CD4-positive, alpha-beta T cell (primary cell): ENCODE measurements around the gene HLA-DOB. TPM values are rescaled to one million over a fixed set of nuclear protein-coding genes. Genes with fewer than 3 reads are reported as not detected.
A peak's percentile ranks its signal among the peaks of the same experiment; 100 is the strongest.

Experiments
- ATAC-seq: fragments of 200-7000 bp; cut with Tn5 transposase; one replicate; pipeline ENCODE4 v1.10.0; 2022; ENCODE audit warnings: mild to moderate bottlenecking; ENCODE audit not compliant: poor library complexity
- CTCF ChIA-PET: fragments of 350-600 bp; sonication (Branson Sonifier 250); formaldehyde crosslinking; loops from one replicate; lab custom pipeline; 2021; ENCODE audit warnings: antibody characterized with exemption, inconsistent platforms; lab: Charles Lee
- POLR2A ChIA-PET: fragments of 350-600 bp; sonication (Branson Sonifier 250); formaldehyde crosslinking; loops from one replicate; lab custom pipeline; 2021; ENCODE audit warnings: antibody characterized with exemption, inconsistent platforms; lab: Charles Lee
- DNase-seq, 14 experiments: peaks; one replicate each; pipeline ENCODE4 v3.0.0-alpha.2; 2013 to 2020; ENCODE audit warnings: mixed read lengths in 2 of 14
- H3K27ac ChIP-seq, 2 donors: one replicate each; pipeline versions ENCODE4 v1.5.1 to v1.7.0; 2013; ENCODE audit warnings: low read length in 2 of 2, low read depth in 1 of 2, mild to moderate bottlenecking in 1 of 2
- H3K27me3 ChIP-seq, 2 experiments: 1 replicate in 1 of 2; 2 replicates in 1 of 2; pipeline versions ENCODE4 v1.6.1 to v1.7.0; 2013; ENCODE audit warnings: low read length in 2 of 2, control low read depth in 1 of 2, mild to moderate bottlenecking in 1 of 2, moderate library complexity in 1 of 2; ENCODE audit not compliant: insufficient read depth in 2 of 2, control insufficient read depth in 1 of 2
- H3K36me3 ChIP-seq: one replicate; pipeline ENCODE4 v1.6.1; 2013; ENCODE audit warnings: low read length, control low read depth; ENCODE audit not compliant: insufficient read depth
- H3K4me1 ChIP-seq: one replicate; pipeline ENCODE4 v1.6.1; 2013; ENCODE audit warnings: low read length, control low read depth; ENCODE audit not compliant: insufficient read depth
- H3K4me3 ChIP-seq: one replicate; pipeline ENCODE4 v1.5.1; 2013; ENCODE audit warnings: mild to moderate bottlenecking, low read length, moderate library complexity
- H3K9me3 ChIP-seq, 2 experiments: 1 replicate in 1 of 2; 2 replicates in 1 of 2; pipeline versions ENCODE4 v1.6.1 to v1.7.0; 2013; ENCODE audit warnings: low read length in 2 of 2, mild to moderate bottlenecking in 2 of 2, control low read depth in 1 of 2, moderate library complexity in 1 of 2; ENCODE audit not compliant: control insufficient read depth in 1 of 2, insufficient read depth in 1 of 2
- H3K27ac Mint-ChIP-seq: one replicate; pipeline ENCODE4 v1.8.0; 2020; ENCODE audit warnings: mixed read lengths
- H3K27me3 Mint-ChIP-seq: one replicate; pipeline ENCODE4 v1.8.0; 2021; ENCODE audit warnings: mixed read lengths
- H3K36me3 Mint-ChIP-seq: one replicate; pipeline ENCODE4 v1.8.0; 2021; ENCODE audit warnings: low read depth, mixed read lengths
- H3K4me1 Mint-ChIP-seq: one replicate; pipeline ENCODE4 v1.8.0; 2021; ENCODE audit warnings: low read depth, mixed read lengths
- H3K4me3 Mint-ChIP-seq: one replicate; pipeline ENCODE4 v1.8.0; 2020; ENCODE audit warnings: mild to moderate bottlenecking, mixed read lengths
- H3K9me3 Mint-ChIP-seq: one replicate; pipeline ENCODE4 v1.8.0; 2020; ENCODE audit warnings: mixed read lengths
- CTCF ChIP-seq: fragments of 200-600 bp; IDR thresholded peaks from one replicate; pipeline ENCODE4 v1.8.0; 2022; ENCODE audit warnings: antibody characterized with exemption, mild to moderate bottlenecking
- intact Hi-C, 2 experiments: fragments of 100-400 bp; cut with DNase I in 1 of 2; cut with micrococcal nuclease in 1 of 2; formaldehyde crosslinking; loops; one replicate each; pipeline versions ENCODE4 v1.15.1 to v1.9.0; 2023 to 2025; cut with DNase I, micrococcal nuclease
- total RNA-seq, 174 experiments: library from RNA in 2 of 174; stranded (reverse) in 2 of 174; gene quantifications; one replicate each; pipeline ENCODE4 v1.2.3 and lab custom pipeline; 2021 to 2026

Gene HLA-DOB
- total RNA-seq, 2 experiments from 2014 or later: 2.9 to 3.2 TPM

DNA sequence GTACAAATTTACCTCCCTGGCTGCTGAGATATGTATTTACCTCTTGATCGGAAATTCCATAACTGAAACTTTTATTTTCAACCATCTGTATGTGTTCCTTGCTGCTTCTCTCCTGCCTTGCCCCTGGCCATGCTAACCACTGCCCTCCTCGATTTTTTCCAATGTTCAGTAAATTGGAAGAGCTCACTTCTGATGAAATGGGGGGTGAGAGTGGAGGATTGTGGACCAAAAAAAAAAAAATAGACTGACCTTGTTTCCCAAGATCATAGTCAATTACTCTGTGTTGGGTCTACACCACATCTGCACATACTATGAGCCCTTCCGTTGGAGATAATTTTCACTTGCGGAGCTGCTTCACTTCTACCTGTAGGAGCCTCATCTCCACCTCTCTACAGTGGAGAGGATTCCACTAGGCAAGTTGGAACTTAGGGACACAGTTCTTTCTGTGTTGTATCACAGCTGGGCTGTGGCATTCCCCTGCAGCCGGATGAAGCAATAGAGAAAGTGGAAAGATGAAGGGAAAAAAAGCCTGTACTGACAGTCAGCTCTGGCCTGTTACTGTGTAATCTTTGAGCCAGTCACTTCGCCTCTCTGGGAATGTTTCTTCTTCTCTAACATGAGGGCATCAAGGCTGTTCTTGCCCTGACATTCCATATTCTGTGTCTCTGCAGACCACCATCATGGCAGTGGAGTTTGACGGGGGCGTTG, 38.8 kb upstream of the HLA-DOB start:
- H3K4me1 Mint-ChIP-seq: peaks cover 73% of the 10 kb centered on the region
- ChIA-PET POLR2A (interaction anchor here (2.4 to 9.3 kb wide), 4 partner anchors 8 to 114 kb away, joined by 11 to 901 read pairs (median 163); partner anchors contain the start of genes BRD2, PSMB8 and TAP2), CTCF (interaction anchor here (0.9 to 7.8 kb wide), 6 partner anchors 11 to 129 kb away, joined by 3 to 288 read pairs (median 36); partner anchors contain the start of genes PSMB8 and TAP2)
- intact Hi-C loops: loop anchor here in 1 of 2 experiments (10.0 kb wide), 1 partner anchor 731 kb away; the partner anchor contains the start of gene ATF6B
- Histone ChIP-seq H3K9me3 (no peaks in the 10 kb centered on the region), H3K36me3 (peaks cover 64% of the 10 kb centered on the region), H3K4me1 (peaks cover 60% of the 10 kb centered on the region), H3K27ac (peak overlapping the region in 1 of 2 donors; percentile 98), H3K4me3 (peak overlapping the region; percentile 94), H3K27me3 (no peaks in the 10 kb centered on the region)
- peak in 1 of 14 experiments; percentile 13 for DNase-seq
- H3K27me3 Mint-ChIP-seq: no peaks in the 10 kb centered on the region
- no peak for ATAC-seq
- peak overlapping the region; percentile 99 for H3K27ac Mint-ChIP-seq
- no peaks in the 10 kb centered on the region for H3K9me3 Mint-ChIP-seq
- peaks cover 93% of the 10 kb centered on the region for H3K36me3 Mint-ChIP-seq
- H3K4me3 Mint-ChIP-seq: peak overlapping the region; percentile 98
- TF ChIP-seq CTCF: no peak

DNA sequence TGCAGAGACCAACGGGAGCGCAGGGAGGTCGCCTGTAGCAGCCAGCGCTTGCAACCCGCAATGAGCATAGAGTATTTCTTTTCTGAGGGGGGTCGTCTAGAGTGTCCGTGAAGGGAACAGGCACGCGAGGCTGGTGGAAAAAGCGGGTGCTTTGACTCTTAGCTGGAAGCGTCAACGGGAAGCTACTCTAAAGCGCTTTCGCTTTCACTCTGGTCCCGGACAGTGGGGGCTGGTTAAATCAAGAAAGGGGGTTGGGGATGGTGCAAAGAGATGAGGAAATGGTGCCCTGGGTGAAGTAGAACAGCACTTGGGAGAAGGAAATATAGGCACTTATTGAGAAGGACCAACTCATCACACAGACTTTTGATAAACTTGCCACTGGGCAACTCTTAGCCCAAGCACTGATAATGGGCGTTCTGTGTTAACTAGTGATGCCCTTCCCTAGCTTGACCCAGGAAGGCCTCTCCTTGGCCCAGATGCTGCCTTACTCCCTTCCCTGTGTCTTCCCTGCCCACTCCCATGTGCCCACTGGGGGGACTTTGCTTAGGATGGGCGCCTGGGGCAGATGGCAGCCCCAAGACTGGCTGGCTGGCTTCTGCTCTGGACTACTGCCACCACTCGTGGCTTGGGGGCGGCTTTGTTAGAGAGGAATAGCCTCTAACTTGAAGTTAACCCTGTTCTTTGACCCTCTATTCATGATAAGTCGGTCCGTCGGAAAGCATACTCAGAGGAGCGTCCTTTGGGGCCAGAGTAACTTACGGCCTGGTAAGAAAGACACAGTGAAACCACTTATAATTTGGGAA, 37.8 kb upstream of the HLA-DOB start:
- Histone ChIP-seq H3K27me3 (no peaks in the 10 kb centered on the region), H3K36me3 (peaks cover 64% of the 10 kb centered on the region), H3K27ac (peak overlapping the region; percentile 98 to 100), H3K9me3 (no peaks in the 10 kb centered on the region), H3K4me1 (peaks cover 71% of the 10 kb centered on the region), H3K4me3 (peak overlapping the region; percentile 94)
- DNase-seq (peak in 13 of 14 experiments; percentile 20 to 86 (median 46)), ATAC-seq (peak; percentile 15)
- H3K4me1 Mint-ChIP-seq: peaks cover 80% of the 10 kb centered on the region
- ChIA-PET CTCF (interaction anchor here (0.7 to 7.8 kb wide), 6 partner anchors 9 to 130 kb away, joined by 3 to 288 read pairs (median 36); partner anchors contain the start of genes PSMB8 and TAP2), POLR2A (interaction anchor here (0.7 to 9.3 kb wide), 8 partner anchors 9 to 232 kb away, joined by 3 to 901 read pairs (median 10); partner anchors contain the start of genes BRD2, HLA-DMB, PSMB8 and TAP2)
- H3K27me3 Mint-ChIP-seq: no peaks in the 10 kb centered on the region
- TF ChIP-seq CTCF: no peak
- H3K4me3 Mint-ChIP-seq: peak overlapping the region; percentile 98
- intact Hi-C loops: loop anchor here (1.0 to 10.0 kb wide), 5 partner anchors 13 to 730 kb away; partner anchors contain the start of genes TAP2 (in 2 of the 2) and ATF6B (in 1 of the 2)
- no peaks in the 10 kb centered on the region for H3K9me3 Mint-ChIP-seq
- H3K27ac Mint-ChIP-seq: peak overlapping the region; percentile 99
- H3K36me3 Mint-ChIP-seq: peaks cover 96% of the 10 kb centered on the region
